ENCODE measurements around the gene CLK2. TPM values are rescaled to one million over a fixed set of nuclear protein-coding genes. Genes with fewer than 3 reads are reported as not detected.

CLK2 gene
- total and polyA plus RNA-seq, 9 of the 15 experiments (the other 6 are each of a cell fraction or from before 2014, with no cell fraction given), result 13.5 to 81.4 (median 39.6) TPM

GRCh38 chr1:155277070-155277901 is 4.0 kb upstream of the CLK2 start, which contains the start of gene HCN3 (continued):
- TF ChIP-seq KLF13 (tag; IDR thresholded peaks at IDR 0.05; ENCODE audit: borderline replicate concordance, low read depth) (peak; percentile 96), SUPT5H (IDR thresholded peaks at IDR 0.05) (no peak), ZNF24 (IDR thresholded peaks at IDR 0.05) (0 out of 2 replicates have a peak, but pooled peaks have one; percentile 33), RFX7 (CRISPR knock-in tag; IDR thresholded peaks at IDR 0.05) (no peak), MYC (IDR thresholded peaks at IDR 0.05; ENCODE audit: low read depth, low read length) (peak; percentile 75; the same call in 1 of the 2 replicates), MYC (CRISPR knock-in tag; IDR thresholded peaks at IDR 0.05; ENCODE audit: borderline replicate concordance, low read depth) (no peak), HNRNPLL (IDR thresholded peaks at IDR 0.05; ENCODE audit: low read depth, low read length, poor library complexity, severe bottlenecking) (peak; percentile 69), SIN3A (IDR thresholded peaks at IDR 0.05; ENCODE audit: borderline replicate concordance in 2 of 2, control insufficient read depth in 1 of 2, low read depth in 2 of 2, low read length in 2 of 2) (peak; percentile 71 to 95; a peak in 2 of 4 replicates), FOSL1 (tag; conservative IDR thresholded peaks at IDR 0.05) (no peak), RAD21 (CRISPR knock-in tag; conservative IDR thresholded peaks at IDR 0.05 in 1 of 2, IDR thresholded peaks at IDR 0.05 in 1 of 2) (peak; percentile 64 to 82), JUND (IDR thresholded peaks at IDR 0.05; ENCODE audit: borderline replicate concordance, low read depth, low read length) (peak; percentile 36; the same call in 1 of the 2 replicates), JUND (tag; IDR thresholded peaks at IDR 0.05; ENCODE audit: borderline replicate concordance, low read depth, low read length) (no peak; the same call in 2 of the 3 replicates), FOXK1 (CRISPR knock-in tag; IDR thresholded peaks at IDR 0.05; ENCODE audit: borderline replicate concordance) (no peak), CEBPZ (IDR thresholded peaks at IDR 0.05; ENCODE audit: borderline replicate concordance, low read depth, low read length) (no peak), ZNF592 (IDR thresholded peaks at IDR 0.05) (0 out of 2 replicates have a peak, but pooled peaks have one; percentile 14), ZNF740 (CRISPR knock-in tag; IDR thresholded peaks at IDR 0.05) (no peak), ZNF740 (tag; IDR thresholded peaks at IDR 0.05) (peak in 1 of 2 experiments; percentile 51; a peak in 1 of 4 replicates)
